GM12878 (cell line): Measurements from ENCODE around the gene SLAMF9. TPM values are rescaled to one million over a fixed set of nuclear protein-coding genes. Genes with fewer than 3 reads are reported as not detected.

Source experiments
- CHD2 ChIP-seq: IDR thresholded peaks from 2 replicates; pipeline ENCODE4 v1.6.1; 2011; ENCODE audit warnings: low read depth, low read length, improper control_type of control experiment, borderline replicate concordance
- CREB1 ChIP-seq: IDR thresholded peaks from 2 replicates; pipeline ENCODE4 v1.6.1; 2012; ENCODE audit warnings: low read depth, mild to moderate bottlenecking, inconsistent platforms
- ETV6 ChIP-seq, 2 experiments: fragments of 450-650 bp in 1 of 2; IDR thresholded peaks in 1 of 2; conservative IDR thresholded peaks in 1 of 2; 2 replicates each; pipeline ENCODE4 v1.6.1; 2014; ENCODE audit warnings: antibody characterized with exemption in 1 of 2, borderline replicate concordance in 1 of 2, low read depth in 1 of 2, mild to moderate bottlenecking in 1 of 2, moderate library complexity in 1 of 2
- FOXM1 ChIP-seq: IDR thresholded peaks from 2 replicates; pipeline ENCODE4 v1.6.1; 2012; ENCODE audit warnings: low read depth, mild to moderate bottlenecking, inconsistent platforms, low read length, moderate library complexity
- HDGF ChIP-seq: fragments of 450-650 bp; IDR thresholded peaks from 2 replicates; pipeline ENCODE4 v1.6.1; 2016; ENCODE audit warnings: antibody characterized with exemption
- IRF4 ChIP-seq: IDR thresholded peaks from 2 replicates; pipeline ENCODE4 v1.6.1; 2011; ENCODE audit warnings: low read depth, low read length
- JUNB ChIP-seq: IDR thresholded peaks from 2 replicates; pipeline ENCODE4 v1.6.1; 2016; ENCODE audit warnings: antibody characterized with exemption, mild to moderate bottlenecking
- LARP7 ChIP-seq: fragments of 450-650 bp; IDR thresholded peaks from 2 replicates; pipeline ENCODE4 v1.6.1; 2017; ENCODE audit warnings: mild to moderate bottlenecking
- MEF2A ChIP-seq: IDR thresholded peaks from 2 replicates; pipeline ENCODE4 v1.6.1; 2011; ENCODE audit warnings: low read depth, mild to moderate bottlenecking, low read length, moderate library complexity; ENCODE audit not compliant: insufficient read depth
- MTA2 ChIP-seq: fragments of 450-650 bp; IDR thresholded peaks from 2 replicates; pipeline ENCODE4 v1.6.1; 2016; ENCODE audit warnings: low read depth, mild to moderate bottlenecking, moderate library complexity
- MYB ChIP-seq: fragments of 150-350 bp; IDR thresholded peaks from 2 replicates; pipeline ENCODE4 v1.6.1; 2014; ENCODE audit warnings: mild to moderate bottlenecking, low read depth, low read length, borderline replicate concordance
- NFYB ChIP-seq: IDR thresholded peaks from 2 replicates; pipeline ENCODE4 v1.6.1; 2011; ENCODE audit warnings: low read depth, mild to moderate bottlenecking, low read length, improper control_type of control experiment, moderate library complexity; ENCODE audit not compliant: insufficient read depth
- POLR2AphosphoS2 ChIP-seq: IDR thresholded peaks from 2 replicates; pipeline ENCODE4 v1.6.1; 2011; ENCODE audit warnings: low read depth, mild to moderate bottlenecking, low read length, improper control_type of control experiment, moderate library complexity
- RBBP5 ChIP-seq: fragments of 200-600 bp; sonication (generic); conservative IDR thresholded peaks from 2 replicates; pipeline ENCODE4 v1.6.1; 2016
- SMARCA5 ChIP-seq: fragments of 450-650 bp; IDR thresholded peaks from 2 replicates; pipeline ENCODE4 v1.6.1; 2017; ENCODE audit warnings: mild to moderate bottlenecking
- SMC3 ChIP-seq: IDR thresholded peaks from 2 replicates; pipeline ENCODE4 v1.6.1; 2011; ENCODE audit warnings: low read length, improper control_type of control experiment, borderline replicate concordance
- SPI1 ChIP-seq: IDR thresholded peaks from 2 replicates; pipeline ENCODE4 v1.6.1; 2011; ENCODE audit warnings: low read depth, mild to moderate bottlenecking, low read length, moderate library complexity, borderline replicate concordance; ENCODE audit not compliant: insufficient read depth
- STAT1 ChIP-seq: fragments of 450-650 bp; conservative IDR thresholded peaks from 2 replicates; pipeline ENCODE4 v1.6.1; 2014; ENCODE audit warnings: antibody characterized with exemption, mild to moderate bottlenecking
- TCF3 ChIP-seq: IDR thresholded peaks from 2 replicates; pipeline ENCODE4 v1.6.1; 2012; ENCODE audit warnings: low read depth, mild to moderate bottlenecking, low read length, borderline replicate concordance; ENCODE audit not compliant: insufficient read depth
- TCF7 ChIP-seq: IDR thresholded peaks from 2 replicates; pipeline ENCODE4 v1.6.1; 2014; ENCODE audit warnings: antibody characterized with exemption, borderline replicate concordance
- YBX1 ChIP-seq: fragments of 450-650 bp; IDR thresholded peaks from 2 replicates; pipeline ENCODE4 v1.6.1; 2016; ENCODE audit warnings: antibody characterized with exemption
- YY1 ChIP-seq: IDR thresholded peaks from 2 replicates; pipeline ENCODE4 v1.6.1; 2011; ENCODE audit warnings: low read depth, mild to moderate bottlenecking, low read length
- ZBED1 ChIP-seq: IDR thresholded peaks from 2 replicates; pipeline ENCODE4 v1.6.1; 2016; ENCODE audit warnings: borderline replicate concordance
- ZNF217 ChIP-seq: fragments of 450-650 bp; IDR thresholded peaks from 2 replicates; pipeline ENCODE4 v1.6.1; 2017; ENCODE audit warnings: antibody characterized with exemption, mild to moderate bottlenecking
- polyA plus RNA-seq, 11 experiments: library from polyadenylated mRNA; depleted of rRNA in 4 of 11; unstranded in 6 of 11; stranded (reverse) in 5 of 11; fragments of >200 nt; fragmentation: Nextera tagmentation in 4 of 11; fragmentation: Illumina TruSeq in 1 of 11; extraction: Ambion mirVana in 4 of 11; extraction: Trizol in 1 of 11; gene quantifications; 1 replicate in 1 of 11; 2 replicates in 10 of 11; pipeline versions ENCODE4 v1.2.1 to v1.2.3, GENCODE V29; 2011 to 2016; ENCODE audit warnings: inconsistent platforms in 2 of 11, missing spikeins in 2 of 11, low read depth in 1 of 11
- total RNA-seq, 4 experiments: library from RNA; depleted of rRNA in 3 of 4; stranded (reverse); fragments of >200 nt in 3 of 4; fragmentation: Illumina TruSeq in 1 of 4; extraction: Trizol in 1 of 4; gene quantifications; 2 replicates each; pipeline versions ENCODE4 v1.2.1 to v1.2.3, GENCODE V29; 2013 to 2021
- TF ChIP-seq, protein P1 (sequence below): fragments of 450-650 bp; formaldehyde crosslinking; IDR thresholded peaks from 2 replicates; pipeline ENCODE4 v1.5.0; 2022; ENCODE audit warnings: mild to moderate bottlenecking, missing genetic modification characterization
- TF ChIP-seq, protein P2 (sequence below): fragments of 450-650 bp; IDR thresholded peaks from 2 replicates; pipeline ENCODE4 v1.6.1; 2016; ENCODE audit warnings: mild to moderate bottlenecking

SLAMF9 gene
- total and polyA plus RNA-seq, 10 of the 15 experiments (the other 5 are each of a cell fraction or from before 2014, with no cell fraction given) = not detected

DNA sequence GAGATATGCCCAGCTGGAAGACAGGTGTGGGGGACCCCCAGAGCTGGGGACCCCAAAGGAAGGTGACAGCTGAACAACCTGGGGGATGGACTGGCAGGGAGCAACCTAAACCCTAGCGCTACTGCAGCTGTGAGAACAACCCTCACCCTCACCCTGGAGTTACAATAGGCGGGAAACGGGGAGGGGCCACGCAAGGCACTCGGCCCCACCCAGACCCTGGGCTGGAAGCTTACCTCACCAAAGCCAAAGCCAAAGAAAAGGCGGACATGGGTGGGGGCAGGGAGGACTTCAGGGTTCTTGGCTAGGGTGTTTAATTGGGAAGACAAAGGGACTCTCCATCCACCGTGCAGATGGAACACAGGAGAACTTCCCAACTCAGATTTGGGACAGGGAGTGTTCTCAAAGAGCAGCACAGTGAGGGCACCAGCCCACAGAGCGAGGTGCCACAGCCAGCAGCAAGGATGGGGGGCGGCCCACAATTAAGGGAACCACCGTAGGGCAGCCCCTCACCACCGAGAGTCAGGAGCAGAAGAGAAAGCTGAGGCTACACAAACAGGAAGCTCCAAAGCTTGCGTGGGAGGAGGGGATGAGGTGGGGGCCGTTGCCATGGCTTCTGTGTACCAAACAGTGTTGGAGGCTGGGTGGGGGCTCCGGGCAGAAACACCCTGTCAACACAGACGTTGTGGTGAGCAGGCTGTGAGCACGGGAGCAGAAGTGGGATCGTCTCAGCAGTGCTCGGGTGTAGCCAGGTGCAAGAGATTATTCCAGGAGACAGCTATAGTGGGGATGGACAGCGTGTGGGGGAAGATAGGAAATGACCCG lies 30.6 kb downstream of the SLAMF9 start (continued):
- TF ChIP-seq, protein P1, sequence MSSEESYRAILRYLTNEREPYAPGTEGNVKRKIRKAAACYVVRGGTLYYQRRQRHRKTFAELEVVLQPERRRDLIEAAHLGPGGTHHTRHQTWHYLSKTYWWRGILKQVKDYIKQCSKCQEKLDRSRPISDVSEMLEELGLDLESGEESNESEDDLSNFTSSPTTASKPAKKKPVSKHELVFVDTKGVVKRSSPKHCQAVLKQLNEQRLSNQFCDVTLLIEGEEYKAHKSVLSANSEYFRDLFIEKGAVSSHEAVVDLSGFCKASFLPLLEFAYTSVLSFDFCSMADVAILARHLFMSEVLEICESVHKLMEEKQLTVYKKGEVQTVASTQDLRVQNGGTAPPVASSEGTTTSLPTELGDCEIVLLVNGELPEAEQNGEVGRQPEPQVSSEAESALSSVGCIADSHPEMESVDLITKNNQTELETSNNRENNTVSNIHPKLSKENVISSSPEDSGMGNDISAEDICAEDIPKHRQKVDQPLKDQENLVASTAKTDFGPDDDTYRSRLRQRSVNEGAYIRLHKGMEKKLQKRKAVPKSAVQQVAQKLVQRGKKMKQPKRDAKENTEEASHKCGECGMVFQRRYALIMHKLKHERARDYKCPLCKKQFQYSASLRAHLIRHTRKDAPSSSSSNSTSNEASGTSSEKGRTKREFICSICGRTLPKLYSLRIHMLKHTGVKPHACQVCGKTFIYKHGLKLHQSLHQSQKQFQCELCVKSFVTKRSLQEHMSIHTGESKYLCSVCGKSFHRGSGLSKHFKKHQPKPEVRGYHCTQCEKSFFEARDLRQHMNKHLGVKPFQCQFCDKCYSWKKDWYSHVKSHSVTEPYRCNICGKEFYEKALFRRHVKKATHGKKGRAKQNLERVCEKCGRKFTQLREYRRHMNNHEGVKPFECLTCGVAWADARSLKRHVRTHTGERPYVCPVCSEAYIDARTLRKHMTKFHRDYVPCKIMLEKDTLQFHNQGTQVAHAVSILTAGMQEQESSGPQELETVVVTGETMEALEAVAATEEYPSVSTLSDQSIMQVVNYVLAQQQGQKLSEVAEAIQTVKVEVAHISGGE (CRISPR knock-in tag) = no peak
- peak; percentile 52 for TF ChIP-seq FOXM1
- 0 out of 2 replicates have a peak, but pooled peaks have one; percentile 37 for TF ChIP-seq MEF2A
- TF ChIP-seq RBBP5 = no peak
- TF ChIP-seq IRF4 = peak; percentile 69
- TF ChIP-seq ZBED1 = peak; percentile 84; the same call in 1 of the 2 replicates
- TF ChIP-seq MTA2 = peak; percentile 87
- 0 out of 2 replicates have a peak, but pooled peaks have one; percentile 13 for TF ChIP-seq SMC3
- TF ChIP-seq, protein P2, sequence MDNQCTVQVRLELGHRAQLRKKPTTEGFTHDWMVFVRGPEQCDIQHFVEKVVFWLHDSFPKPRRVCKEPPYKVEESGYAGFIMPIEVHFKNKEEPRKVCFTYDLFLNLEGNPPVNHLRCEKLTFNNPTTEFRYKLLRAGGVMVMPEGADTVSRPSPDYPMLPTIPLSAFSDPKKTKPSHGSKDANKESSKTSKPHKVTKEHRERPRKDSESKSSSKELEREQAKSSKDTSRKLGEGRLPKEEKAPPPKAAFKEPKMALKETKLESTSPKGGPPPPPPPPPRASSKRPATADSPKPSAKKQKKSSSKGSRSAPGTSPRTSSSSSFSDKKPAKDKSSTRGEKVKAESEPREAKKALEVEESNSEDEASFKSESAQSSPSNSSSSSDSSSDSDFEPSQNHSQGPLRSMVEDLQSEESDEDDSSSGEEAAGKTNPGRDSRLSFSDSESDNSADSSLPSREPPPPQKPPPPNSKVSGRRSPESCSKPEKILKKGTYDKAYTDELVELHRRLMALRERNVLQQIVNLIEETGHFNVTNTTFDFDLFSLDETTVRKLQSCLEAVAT = peak; percentile 84
- TF ChIP-seq POLR2AphosphoS2 = peak; percentile 64
- peak; percentile 80 for TF ChIP-seq SMARCA5
- TF ChIP-seq CREB1 = peak; percentile 49; the same call in 1 of the 2 replicates
- TF ChIP-seq JUNB = no peak
- TF ChIP-seq LARP7 = peak; percentile 50; the same call in 1 of the 2 replicates
- TF ChIP-seq ETV6 (conservative IDR thresholded peaks at IDR 0.05 in 1 of 2, IDR thresholded peaks at IDR 0.05 in 1 of 2; ENCODE audit: borderline replicate concordance in 1 of 2, low read depth in 1 of 2) = peak in 1 of 2 experiments; percentile 52; a peak in 1 of 4 replicates
- TF ChIP-seq CHD2 = peak; percentile 88
- no peak for TF ChIP-seq ZNF217
- TF ChIP-seq YBX1 = no peak
- TF ChIP-seq MYB = no peak
- TF ChIP-seq STAT1 = no peak
- peak; percentile 70; the same call in 1 of the 2 replicates for TF ChIP-seq SPI1
- TF ChIP-seq TCF3 = peak; percentile 71
- 0 out of 2 replicates have a peak, but pooled peaks have one; percentile 5 for TF ChIP-seq YY1
- no peak for TF ChIP-seq TCF7
- TF ChIP-seq HDGF = peak; percentile 93
- TF ChIP-seq NFYB = no peak
